GM21447 (cell line): ENCODE measurements around the gene CYP4A22.
"Not testable (repeated sequence)": the region's sequence is repeated elsewhere in the genome, so short reads cannot be mapped to it uniquely, and the experiment has no call there.

Experiments
- ATAC-seq: cut with Tn5 transposase; IDR thresholded peaks from one replicate; pipeline ENCODE4 v1.9.1; 2021; ENCODE audit not compliant: unreplicated experiment

Gene CYP4A22

GRCh38 chr1:47184090-47184821, 47.0 kb downstream of the CYP4A22 start:
- no peak for ATAC-seq

- ATAC-seq = no peak
Measured at GRCh38 chr1:47184822-47185677, 47.8 kb downstream of the CYP4A22 start.

- ATAC-seq = no peak
Measured at GRCh38 chr1:47186267-47187185, 49.3 kb downstream of the CYP4A22 start.

GRCh38 chr1:47187231-47187925, 50.1 kb downstream of the CYP4A22 start:
- no peak for ATAC-seq

DNA sequence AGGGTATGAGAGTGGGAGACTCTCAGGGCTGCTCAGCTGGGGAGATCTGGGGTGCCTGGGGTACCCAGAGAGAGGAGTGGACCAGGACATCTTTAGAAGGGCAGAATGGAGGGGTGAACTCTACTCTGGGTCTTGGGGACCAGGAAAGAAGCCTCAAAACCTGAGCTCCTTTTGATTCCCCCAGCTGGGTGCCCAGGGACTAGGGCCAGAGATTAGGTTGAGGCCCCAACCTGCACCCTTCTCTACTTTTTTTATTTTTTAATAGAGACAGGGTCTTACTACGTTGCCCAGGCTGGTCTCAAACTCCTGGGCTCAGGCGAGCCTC, 50.6 kb downstream of the CYP4A22 start:
- ATAC-seq = no peak

GRCh38 chr1:47188791-47189785, 51.8 kb downstream of the CYP4A22 start:
- ATAC-seq = no peak

- no peak for ATAC-seq
Measured at GRCh38 chr1:47189844-47190508, 52.7 kb downstream of the CYP4A22 start, which contains the start of gene PDZK1IP1. TSS of gene PDZK1IP1 (minus strand) at chr1:47190036. CDS start at chr1:47189932, 104 bp downstream.

GRCh38 chr1:47190509-47190855, 53.2 kb downstream of the CYP4A22 start:
- ATAC-seq = no peak

DNA sequence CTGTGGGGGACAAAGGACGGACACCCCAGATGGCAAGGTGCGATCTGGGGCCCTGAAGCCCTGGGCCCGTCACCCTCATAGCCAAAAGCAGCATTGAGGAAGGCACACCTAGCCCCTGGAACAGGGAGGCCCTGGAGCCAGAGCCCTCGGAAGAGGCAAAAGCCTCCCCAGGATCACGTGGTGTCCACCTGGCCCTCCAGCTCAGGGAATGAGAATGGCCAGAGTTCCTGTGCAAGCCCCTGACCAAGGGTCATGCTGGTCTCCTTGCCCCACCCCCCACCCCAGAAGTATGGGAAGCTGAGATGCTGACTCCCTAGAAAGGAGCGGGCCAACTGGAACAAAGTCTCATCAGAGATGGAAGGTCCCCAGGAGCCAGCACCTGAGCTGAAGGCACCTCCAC, 53.6 kb downstream of the CYP4A22 start:
- no peak for ATAC-seq

DNA sequence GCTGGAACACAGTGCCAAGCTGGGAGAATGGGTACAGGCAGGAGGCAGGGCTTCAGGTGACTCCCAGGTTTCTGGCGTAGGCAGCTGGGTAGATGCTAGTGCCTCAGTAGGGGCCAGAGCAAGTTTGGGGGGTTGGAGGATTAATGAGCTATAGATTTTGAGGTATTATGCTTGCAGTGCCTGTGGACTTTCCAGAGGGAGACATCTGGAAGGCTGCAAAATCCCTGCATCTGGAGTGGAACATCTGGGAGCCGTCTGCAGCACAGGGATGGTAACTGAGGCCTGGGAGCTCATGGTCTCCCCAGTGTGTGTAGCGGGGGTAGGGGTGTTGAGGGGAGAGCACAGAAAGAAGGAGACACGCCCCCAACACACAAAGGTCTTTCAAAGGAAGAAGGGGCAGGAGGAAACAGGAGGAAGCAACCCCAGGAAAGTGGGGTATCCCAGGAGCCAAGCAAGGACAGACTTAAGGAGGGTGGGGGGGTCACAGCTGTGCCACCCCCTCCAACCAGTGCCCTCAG, 54.8 kb downstream of the CYP4A22 start:
- no peak for ATAC-seq

- ATAC-seq = peak; percentile 66
Measured at GRCh38 chr1:47192458-47193384, 55.5 kb downstream of the CYP4A22 start.

DNA sequence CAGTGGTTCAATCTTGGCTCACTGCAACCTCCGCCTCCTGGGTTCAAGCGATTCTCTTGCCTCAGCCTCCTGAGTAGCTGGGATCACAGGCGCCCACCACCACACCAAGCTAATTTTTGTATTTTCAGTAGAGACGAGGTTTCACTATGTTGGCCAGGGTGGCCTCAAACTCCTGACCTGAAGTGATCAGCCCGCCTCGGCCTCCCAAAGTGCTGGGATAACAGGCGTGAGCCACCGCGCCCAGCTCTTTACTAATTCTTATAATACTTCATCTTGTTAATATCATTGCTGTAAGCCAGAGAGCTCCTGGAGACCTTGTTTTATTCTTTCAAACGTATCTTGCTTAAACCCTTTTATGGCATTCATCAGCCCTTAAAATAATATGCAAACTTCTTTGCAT, 56.3 kb downstream of the CYP4A22 start:
- ATAC-seq = not testable (repeated sequence)

DNA sequence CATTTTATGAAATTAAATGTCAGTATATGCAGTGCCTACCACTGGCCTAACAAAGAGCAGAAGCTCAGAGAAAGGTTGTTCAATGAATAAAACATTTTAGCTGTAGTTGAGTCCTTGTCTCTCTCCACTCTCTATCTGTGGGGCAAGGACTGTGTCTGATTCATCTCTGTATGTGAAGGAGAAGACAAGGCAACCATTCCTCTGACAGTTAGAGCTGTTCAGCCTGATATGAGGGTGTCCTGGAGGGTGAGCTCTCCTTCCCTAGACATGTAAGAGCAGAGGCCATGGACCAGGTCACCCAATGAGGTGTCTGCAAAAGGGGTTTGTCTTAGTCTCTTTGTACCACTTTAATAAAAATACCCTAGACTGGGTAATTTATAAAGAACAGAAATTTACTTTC, 57.1 kb downstream of the CYP4A22 start:
- ATAC-seq = no peak

DNA sequence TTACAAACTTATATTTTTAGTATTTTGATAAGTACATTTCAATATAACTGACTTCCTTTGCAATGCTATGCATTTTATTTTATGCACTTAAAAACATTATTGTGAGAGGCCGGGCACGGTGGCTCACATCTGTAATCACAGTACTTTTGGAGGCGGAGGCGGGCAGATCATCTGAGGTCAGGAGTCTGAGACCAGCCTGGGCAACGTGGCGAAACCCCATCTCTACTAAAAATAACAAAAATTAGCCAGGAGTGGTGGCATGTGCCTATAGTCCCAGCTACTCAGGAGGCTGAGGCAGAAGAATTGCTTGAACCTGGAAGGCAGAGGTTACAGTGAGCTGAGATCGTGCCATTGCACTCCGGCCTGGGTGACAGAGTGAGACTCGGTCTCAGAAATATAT, 58.7 kb downstream of the CYP4A22 start:
- ATAC-seq = not testable (repeated sequence)

GRCh38 chr1:47196622-47197021, 59.4 kb downstream of the CYP4A22 start:
- no peak for ATAC-seq

DNA sequence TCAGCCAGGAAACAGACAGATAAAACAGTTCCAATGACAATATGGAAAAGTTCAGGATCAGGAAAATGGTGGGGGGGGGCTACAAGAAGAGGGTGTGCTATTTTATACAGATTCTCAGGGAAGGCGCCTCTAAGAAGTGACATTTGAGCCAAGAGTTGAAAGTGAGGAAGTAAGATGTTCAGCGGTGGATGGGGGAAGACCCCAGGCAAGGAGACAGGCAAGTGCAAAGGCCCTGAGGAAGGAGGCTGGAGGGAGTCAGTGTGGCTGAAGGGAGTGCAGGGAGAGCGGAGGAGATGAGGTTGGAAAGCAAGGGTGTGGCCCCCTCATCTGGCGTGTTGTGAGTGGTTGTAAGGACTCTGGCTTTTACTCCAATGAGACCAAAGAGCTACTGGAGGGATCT, 61.0 kb downstream of the CYP4A22 start:
- no peak for ATAC-seq
